Type B pancreatic cell (in vitro differentiated cells): ENCODE measurements around the gene NPHS1. TPM values are rescaled to one million over a fixed set of nuclear protein-coding genes. Genes with fewer than 3 reads are reported as not detected.
"Not testable (repeated sequence)": the region's sequence is repeated elsewhere in the genome, so short reads cannot be mapped to it uniquely, and the experiment has no call there.

Experiments used
- DNase-seq: peaks from one replicate; pipeline ENCODE4 v3.0.0; 2021; ENCODE audit warnings: mixed read lengths; ENCODE audit not compliant: unreplicated experiment; ENCODE audit errors: extremely low spot score
- H3K27ac Mint-ChIP-seq: 2 replicates; pipeline ENCODE4 v1.8.0; 2021; ENCODE audit warnings: mild to moderate bottlenecking, mixed read lengths
- H3K27me3 Mint-ChIP-seq: 2 replicates; pipeline ENCODE4 v1.8.0; 2021; ENCODE audit warnings: mixed read lengths
- H3K36me3 Mint-ChIP-seq: 2 replicates; pipeline ENCODE4 v1.8.0; 2021; ENCODE audit warnings: mixed read lengths
- H3K4me1 Mint-ChIP-seq: one replicate; pipeline ENCODE4 v1.8.0; 2021; ENCODE audit warnings: mixed read lengths; ENCODE audit not compliant: unreplicated experiment
- H3K4me3 Mint-ChIP-seq: 2 replicates; pipeline ENCODE4 v1.8.0; 2021; ENCODE audit warnings: mild to moderate bottlenecking, mixed read lengths
- H3K9me3 Mint-ChIP-seq: 2 replicates; pipeline ENCODE4 v1.8.0; 2021; ENCODE audit warnings: mixed read lengths
- total RNA-seq: library from RNA; stranded (reverse); gene quantifications from 2 replicates; pipeline ENCODE4 v1.2.1, GENCODE V29; 2021; ENCODE audit warnings: low replicate concordance
- TF ChIP-seq, protein P1 (sequence below): fragments of 200-600 bp; sonication (generic); conservative IDR thresholded peaks from 2 replicates; pipeline ENCODE4 v1.5.0; 2021; ENCODE audit warnings: antibody characterized with exemption, mild to moderate bottlenecking

NPHS1 gene
- total RNA-seq, 1 donor from 2014 or later = 1.9 TPM

DNA sequence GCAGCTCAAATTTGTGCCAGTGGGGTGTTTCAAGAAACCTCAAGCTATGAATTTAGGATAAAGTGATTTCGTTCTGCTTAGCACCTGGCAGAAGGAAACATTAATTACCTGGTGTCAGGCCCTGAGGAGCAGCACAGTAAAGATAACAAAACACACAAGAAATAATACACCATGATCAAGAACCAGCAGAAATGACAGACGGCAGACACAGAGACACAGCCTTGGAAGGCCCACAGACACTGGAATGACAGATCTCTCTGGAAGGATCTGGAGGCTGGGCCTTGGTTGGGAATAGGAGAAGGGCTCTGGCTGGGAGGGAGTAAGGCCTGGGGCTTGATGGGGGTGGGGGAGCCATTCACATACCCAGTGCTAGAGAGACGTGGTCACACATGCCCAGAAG, 50.5 kb downstream of the NPHS1 start:
- Mint-ChIP-seq H3K27ac (no peak overlapping the region), H3K4me1 (no peaks in the 10 kb centered on the region), H3K36me3 (no peaks in the 10 kb centered on the region), H3K9me3 (no peaks in the 10 kb centered on the region), H3K27me3 (peaks cover 26% of the 10 kb centered on the region), H3K4me3 (no peak overlapping the region)
- DNase-seq = no peak
- TF ChIP-seq, protein P1, sequence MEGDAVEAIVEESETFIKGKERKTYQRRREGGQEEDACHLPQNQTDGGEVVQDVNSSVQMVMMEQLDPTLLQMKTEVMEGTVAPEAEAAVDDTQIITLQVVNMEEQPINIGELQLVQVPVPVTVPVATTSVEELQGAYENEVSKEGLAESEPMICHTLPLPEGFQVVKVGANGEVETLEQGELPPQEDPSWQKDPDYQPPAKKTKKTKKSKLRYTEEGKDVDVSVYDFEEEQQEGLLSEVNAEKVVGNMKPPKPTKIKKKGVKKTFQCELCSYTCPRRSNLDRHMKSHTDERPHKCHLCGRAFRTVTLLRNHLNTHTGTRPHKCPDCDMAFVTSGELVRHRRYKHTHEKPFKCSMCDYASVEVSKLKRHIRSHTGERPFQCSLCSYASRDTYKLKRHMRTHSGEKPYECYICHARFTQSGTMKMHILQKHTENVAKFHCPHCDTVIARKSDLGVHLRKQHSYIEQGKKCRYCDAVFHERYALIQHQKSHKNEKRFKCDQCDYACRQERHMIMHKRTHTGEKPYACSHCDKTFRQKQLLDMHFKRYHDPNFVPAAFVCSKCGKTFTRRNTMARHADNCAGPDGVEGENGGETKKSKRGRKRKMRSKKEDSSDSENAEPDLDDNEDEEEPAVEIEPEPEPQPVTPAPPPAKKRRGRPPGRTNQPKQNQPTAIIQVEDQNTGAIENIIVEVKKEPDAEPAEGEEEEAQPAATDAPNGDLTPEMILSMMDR = no peak

DNA sequence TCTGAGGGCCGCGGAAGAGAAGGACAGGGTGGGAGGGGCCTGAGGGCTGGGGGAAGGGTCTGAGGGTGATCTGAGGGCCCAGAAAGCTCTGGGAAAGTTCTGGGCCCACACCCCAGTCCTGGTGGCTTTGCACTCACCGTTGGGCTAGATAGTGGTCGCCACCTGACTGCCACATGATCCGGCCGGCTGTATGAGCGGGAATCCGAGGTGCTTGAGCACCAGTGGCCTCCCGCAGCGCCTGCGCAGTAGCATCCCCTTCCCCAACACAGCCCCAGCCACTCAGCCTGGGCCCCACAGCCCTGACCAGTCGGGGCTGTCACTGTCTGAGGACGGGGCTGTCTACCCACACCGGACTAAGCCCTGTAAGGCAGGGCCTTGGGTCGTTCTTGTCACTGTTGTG, 54.6 kb downstream of the NPHS1 start:
- no peak overlapping the region for H3K4me3 Mint-ChIP-seq
- no peak overlapping the region for H3K27ac Mint-ChIP-seq
- TF ChIP-seq, protein P1 = no peak
- no peaks in the 10 kb centered on the region for H3K9me3 Mint-ChIP-seq
- no peak for DNase-seq
- peaks cover 42% of the 10 kb centered on the region for H3K27me3 Mint-ChIP-seq
- H3K36me3 Mint-ChIP-seq = no peaks in the 10 kb centered on the region
- H3K4me1 Mint-ChIP-seq = no peaks in the 10 kb centered on the region

DNA sequence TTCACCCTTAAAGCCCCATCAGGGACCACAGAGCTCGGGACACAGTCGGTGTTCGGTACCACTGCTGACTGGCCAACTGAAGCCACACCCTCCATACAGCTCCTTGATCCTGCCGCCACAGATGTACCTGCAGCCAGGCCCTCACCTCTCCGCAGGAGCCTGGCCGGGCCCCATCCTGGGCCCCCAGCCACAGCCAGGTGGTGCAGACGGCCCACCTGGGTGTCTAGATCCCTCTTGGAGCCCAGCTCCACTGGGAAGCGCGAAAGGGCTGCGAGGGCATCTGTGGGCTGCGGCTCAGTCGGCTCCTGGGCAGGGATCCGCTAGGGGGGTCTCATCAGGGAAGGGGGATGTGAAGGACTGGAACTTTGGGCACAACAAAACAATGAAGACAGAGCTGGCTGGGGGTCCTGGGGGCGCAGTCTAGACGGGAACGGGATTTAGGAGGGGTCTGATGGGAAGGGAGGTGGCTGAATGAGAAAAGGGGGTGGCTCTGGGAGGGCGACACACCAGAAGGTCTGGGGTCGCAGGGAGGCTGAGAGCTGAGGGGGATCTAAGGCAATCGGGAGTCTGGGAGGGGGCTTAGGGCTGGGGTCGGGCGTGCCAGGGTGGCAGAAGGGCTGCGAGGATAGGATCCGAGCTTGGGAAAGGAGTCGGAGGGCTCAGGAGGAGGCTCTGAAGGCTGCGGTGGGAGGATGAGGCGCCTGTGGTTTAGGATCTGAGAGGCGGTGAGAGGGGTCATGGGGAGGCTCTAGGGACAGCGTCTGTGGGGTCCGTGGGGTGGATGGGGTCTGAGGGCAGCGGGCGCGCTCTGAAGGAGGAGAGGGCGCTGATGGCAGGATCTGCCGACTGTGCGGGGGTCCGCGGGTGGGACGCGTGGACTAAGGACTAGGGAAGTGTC, 55.4 kb downstream of the NPHS1 start:
- H3K4me3 Mint-ChIP-seq = no peak overlapping the region
- H3K4me1 Mint-ChIP-seq = no peaks in the 10 kb centered on the region
- H3K36me3 Mint-ChIP-seq = no peaks in the 10 kb centered on the region
- H3K9me3 Mint-ChIP-seq = no peaks in the 10 kb centered on the region
- no peak overlapping the region for H3K27ac Mint-ChIP-seq
- H3K27me3 Mint-ChIP-seq = peaks cover 41% of the 10 kb centered on the region
- TF ChIP-seq, protein P1 = no peak
- no peak for DNase-seq

DNA sequence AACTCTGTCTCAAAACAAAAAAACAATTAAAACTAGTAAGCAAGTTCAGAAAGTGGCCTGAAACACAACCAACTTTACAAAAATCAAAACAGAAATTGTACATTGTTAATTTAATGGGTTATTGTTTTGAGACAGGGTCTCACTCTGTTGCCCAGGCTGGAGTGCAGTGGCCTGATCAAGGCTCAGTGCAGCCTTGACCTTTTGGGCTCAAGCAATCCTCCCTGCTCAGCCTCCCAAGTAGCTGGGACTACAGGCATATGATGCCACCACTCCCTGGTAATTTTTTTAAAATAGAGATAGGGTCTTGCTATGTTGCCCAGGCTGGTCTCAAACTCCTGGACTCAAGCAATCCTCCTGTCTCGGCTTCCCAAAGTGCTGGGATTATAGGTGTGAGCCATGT, 56.7 kb downstream of the NPHS1 start:
- H3K4me1 Mint-ChIP-seq, DNase-seq, H3K9me3 Mint-ChIP-seq, H3K27ac Mint-ChIP-seq, H3K36me3 Mint-ChIP-seq, H3K4me3 Mint-ChIP-seq: not testable (repeated sequence)
- H3K27me3 Mint-ChIP-seq = peaks cover 37% of the 10 kb centered on the region

DNA sequence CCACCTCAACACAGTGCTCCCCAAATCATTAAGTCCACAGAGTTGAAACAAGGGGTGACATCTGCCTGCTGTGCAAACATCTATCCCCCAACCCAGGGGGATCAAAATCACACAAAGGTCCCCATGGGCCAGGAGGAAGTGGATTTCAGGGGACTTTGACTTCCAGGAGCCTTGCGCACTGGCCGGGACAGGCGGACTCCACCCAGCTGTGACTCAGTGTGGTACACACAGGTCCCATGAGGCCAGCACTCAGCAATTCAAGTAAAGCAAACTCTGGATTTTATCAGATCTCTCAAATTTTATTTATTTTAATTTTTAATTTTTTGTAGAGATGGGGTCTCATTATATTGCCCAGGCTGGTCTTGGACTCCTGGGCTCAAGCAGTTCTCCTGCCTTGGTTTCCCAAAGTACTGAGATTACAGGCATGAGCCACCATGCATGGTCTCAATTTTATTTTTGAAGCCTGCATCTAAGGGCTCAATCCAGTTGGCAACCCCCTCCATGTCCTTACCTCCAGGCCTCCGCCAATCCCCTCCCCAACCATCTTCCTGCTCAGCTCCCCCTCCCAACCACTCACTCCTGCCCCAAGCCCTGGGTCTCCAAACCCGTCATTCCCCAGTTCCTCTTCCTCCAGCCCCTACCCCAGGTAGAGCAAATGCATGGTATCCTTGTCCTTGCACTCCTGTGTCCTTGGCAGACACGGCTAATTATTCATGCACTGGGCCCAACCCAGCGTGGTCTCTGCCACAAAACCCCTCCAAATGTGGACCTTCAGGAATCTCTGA, 58.7 kb downstream of the NPHS1 start:
- no peak for DNase-seq
- Mint-ChIP-seq H3K36me3 (no peaks in the 10 kb centered on the region), H3K4me3 (no peak overlapping the region), H3K27ac (no peak overlapping the region), H3K9me3 (no peaks in the 10 kb centered on the region), H3K4me1 (no peaks in the 10 kb centered on the region), H3K27me3 (peaks cover 34% of the 10 kb centered on the region)
- TF ChIP-seq, protein P1 = no peak

DNA sequence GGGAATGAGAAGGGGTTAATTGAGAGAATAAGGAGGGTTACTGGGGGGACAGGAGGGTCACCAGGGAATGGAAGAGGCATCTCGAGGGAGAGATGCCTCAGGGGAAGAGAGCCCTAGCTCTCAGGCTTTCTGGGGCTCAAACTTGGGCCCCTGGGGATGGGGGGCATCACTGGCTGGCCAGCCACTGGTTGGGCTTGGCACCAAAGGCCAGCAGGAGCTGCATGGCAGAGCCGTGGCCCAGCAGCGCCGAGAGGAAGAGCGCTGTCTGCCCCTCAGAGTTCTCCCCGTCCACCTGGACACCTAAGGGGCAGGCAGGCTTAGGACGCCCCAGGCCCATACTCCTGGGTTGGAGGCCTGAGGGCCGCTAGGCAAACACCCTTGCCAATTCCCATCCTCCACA, 59.4 kb downstream of the NPHS1 start:
- Mint-ChIP-seq H3K4me3 (no peak overlapping the region), H3K27ac (no peak overlapping the region), H3K36me3 (no peaks in the 10 kb centered on the region), H3K27me3 (peaks cover 29% of the 10 kb centered on the region), H3K4me1 (no peaks in the 10 kb centered on the region), H3K9me3 (no peaks in the 10 kb centered on the region)
- TF ChIP-seq, protein P1 = no peak
- no peak for DNase-seq
